ENCODE measurements around the gene THBS2.

The THBS2 gene

DNA sequence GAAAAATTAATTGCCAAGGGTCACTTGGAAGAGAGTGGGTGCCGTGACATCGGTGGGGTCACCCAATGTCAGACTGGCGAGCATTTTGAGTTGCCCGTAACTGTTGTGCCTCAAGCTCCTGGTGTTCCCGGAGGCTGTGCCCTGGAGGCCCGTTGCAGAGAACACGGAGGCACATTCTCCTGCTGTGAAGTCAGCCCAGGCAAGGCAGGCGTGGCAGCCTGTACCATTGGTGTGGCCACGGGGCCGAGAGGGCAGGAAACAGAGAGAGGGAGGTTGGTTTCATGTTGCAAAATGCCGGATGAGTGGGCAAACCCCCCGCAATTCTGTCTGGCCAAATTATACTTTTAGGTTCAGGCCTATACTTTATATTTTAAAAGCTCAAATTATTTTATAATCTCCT is 81.2 kb downstream of the THBS2 start:
- H3K4me3 ChIP-seq (ENCODE audit: low read depth, low read length), result no peak overlapping the region
- TF ChIP-seq, protein P1, sequence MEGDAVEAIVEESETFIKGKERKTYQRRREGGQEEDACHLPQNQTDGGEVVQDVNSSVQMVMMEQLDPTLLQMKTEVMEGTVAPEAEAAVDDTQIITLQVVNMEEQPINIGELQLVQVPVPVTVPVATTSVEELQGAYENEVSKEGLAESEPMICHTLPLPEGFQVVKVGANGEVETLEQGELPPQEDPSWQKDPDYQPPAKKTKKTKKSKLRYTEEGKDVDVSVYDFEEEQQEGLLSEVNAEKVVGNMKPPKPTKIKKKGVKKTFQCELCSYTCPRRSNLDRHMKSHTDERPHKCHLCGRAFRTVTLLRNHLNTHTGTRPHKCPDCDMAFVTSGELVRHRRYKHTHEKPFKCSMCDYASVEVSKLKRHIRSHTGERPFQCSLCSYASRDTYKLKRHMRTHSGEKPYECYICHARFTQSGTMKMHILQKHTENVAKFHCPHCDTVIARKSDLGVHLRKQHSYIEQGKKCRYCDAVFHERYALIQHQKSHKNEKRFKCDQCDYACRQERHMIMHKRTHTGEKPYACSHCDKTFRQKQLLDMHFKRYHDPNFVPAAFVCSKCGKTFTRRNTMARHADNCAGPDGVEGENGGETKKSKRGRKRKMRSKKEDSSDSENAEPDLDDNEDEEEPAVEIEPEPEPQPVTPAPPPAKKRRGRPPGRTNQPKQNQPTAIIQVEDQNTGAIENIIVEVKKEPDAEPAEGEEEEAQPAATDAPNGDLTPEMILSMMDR (IDR thresholded peaks at IDR 0.05; ENCODE audit: low read depth, low read length, missing control alignments), result no peak
- DNase-seq (ENCODE audit: low read depth), result no peak
- in situ Hi-C loops (cut with HindIII; ENCODE audit: low sequenced_read_pairs), result no loop called here

DNA sequence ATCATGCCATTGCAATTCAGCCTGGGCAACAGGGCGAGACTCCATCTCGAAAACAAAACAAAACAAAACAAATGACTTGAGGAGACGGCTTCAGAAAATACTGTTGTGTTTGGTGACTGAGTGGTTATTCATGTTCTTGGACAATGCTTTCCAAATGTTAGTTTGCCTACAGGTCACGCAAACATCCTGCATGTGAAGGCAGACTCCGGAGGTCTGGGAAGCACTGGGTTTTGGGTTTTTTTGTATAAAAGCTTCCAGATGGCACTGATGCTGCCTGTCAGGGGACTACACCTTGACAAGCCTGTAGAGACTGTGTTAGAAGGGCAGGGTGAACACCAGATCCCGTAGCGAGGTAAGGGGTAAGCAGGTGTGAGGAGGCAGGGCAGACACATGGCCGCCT is 81.7 kb downstream of the THBS2 start:
- TF ChIP-seq, protein P1 (IDR thresholded peaks at IDR 0.05; ENCODE audit: low read depth, low read length, missing control alignments), result no peak
- no peak overlapping the region for H3K4me3 ChIP-seq (ENCODE audit: low read depth, low read length)
- DNase-seq (ENCODE audit: low read depth), result no peak
- in situ Hi-C loops (cut with HindIII; ENCODE audit: low sequenced_read_pairs), result no loop called here

DNA sequence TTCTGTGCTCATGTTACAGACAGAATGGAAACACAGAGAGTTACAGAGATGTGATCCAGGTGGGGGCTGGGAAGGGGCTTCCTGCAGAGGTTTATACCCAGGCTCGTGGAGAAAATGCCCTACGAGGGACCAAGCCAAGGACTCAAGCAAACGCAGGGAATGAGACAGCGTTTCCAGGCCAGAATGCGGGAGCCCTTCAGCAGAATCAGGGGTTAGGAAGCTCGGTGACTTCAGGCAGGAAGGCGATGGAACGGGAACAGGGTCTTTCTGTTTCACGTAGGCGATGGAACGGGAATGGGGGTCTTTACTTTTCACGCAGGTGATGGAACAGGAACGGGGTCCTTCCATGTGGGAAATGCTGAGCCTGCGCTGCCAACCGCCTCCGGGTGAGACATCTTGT is 82.6 kb downstream of the THBS2 start:
- no peak for DNase-seq (ENCODE audit: low read depth)
- TF ChIP-seq, protein P1 (IDR thresholded peaks at IDR 0.05; ENCODE audit: low read depth, low read length, missing control alignments), result no peak
- no peak overlapping the region for H3K4me3 ChIP-seq (ENCODE audit: low read depth, low read length)
- in situ Hi-C loops (cut with HindIII; ENCODE audit: low sequenced_read_pairs), result no loop called here

DNA sequence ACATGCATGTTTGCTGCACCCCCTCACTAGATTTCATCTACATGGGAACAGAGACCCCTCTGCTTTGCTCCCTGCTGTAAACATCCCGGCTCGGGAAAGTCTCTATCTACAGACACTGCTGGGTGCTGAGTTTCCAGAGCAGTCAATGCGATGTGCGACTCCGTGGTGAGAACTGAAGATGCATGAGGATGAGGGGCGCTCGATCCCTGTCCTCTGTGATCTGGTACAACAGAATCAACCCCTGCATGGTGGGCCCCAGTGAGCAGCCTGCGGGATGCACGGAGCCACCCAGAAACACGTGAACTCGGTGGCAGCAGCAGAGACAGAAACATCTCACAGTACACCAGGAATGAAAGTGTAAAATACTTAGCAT is 83.1 kb downstream of the THBS2 start:
- in situ Hi-C loops (cut with HindIII; ENCODE audit: low sequenced_read_pairs), result no loop called here
- no peak for DNase-seq (ENCODE audit: low read depth)
- no peak overlapping the region for H3K4me3 ChIP-seq (ENCODE audit: low read depth, low read length)
- TF ChIP-seq, protein P1 (IDR thresholded peaks at IDR 0.05; ENCODE audit: low read depth, low read length, missing control alignments), result no peak

DNA sequence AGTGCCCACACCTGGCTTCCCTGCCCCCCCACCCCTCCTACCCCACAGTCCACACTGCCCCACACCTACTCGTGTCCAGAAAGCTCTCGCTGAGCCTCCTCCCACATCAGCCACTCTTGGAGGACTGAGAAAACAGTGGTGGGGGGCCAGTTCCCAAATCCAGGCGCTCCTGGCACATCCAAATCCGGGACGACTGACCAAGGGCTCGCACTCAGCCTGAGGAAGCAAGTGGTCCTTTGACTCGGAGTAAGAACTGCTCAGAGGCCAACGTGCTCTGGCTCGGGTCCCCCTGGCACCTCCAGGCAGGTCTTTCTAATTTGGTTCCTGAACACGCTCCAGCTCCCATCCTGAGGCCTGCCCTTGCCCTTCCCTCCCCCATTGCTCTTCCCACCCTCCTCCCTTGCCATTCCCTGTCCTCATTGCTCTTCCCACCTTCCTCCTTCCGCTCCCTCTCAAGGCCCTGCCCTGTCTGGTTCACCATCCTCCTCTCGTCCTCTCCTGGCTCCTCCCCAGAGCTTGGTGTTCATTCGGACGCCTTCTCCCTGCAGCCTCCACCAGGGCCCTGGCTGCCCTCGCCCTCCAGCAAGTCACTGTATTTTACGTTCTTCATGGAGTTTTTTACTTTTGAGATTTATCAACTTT is 83.6 kb downstream of the THBS2 start:
- TF ChIP-seq, protein P1 (IDR thresholded peaks at IDR 0.05; ENCODE audit: low read depth, low read length, missing control alignments), result no peak
- no peak for DNase-seq (ENCODE audit: low read depth)
- H3K4me3 ChIP-seq (ENCODE audit: low read depth, low read length), result no peak overlapping the region
- in situ Hi-C loops (cut with HindIII; ENCODE audit: low sequenced_read_pairs), result no loop called here

DNA sequence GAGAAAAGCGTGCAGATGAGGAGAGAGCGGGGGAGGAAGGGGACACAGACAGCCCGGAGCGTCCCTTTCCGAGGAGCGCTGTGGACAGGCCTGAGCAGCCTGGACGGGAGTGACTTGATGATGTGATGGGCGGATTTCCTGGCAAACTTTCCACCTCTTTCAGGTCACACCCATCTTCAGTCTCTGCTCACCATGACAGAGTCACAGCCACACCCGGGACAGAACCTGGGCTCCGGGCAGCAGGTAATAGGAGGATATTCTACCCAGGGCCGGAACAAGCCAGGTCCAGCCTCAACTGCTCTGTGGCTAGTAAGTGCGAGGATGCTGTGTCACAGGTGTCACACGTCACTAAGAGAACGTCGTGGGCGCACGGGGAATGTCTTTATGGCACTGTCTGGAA is 84.3 kb downstream of the THBS2 start:
- TF ChIP-seq, protein P1 (IDR thresholded peaks at IDR 0.05; ENCODE audit: low read depth, low read length, missing control alignments), result no peak
- H3K4me3 ChIP-seq (ENCODE audit: low read depth, low read length), result no peak overlapping the region
- DNase-seq (ENCODE audit: low read depth), result no peak
- in situ Hi-C loops (cut with HindIII; ENCODE audit: low sequenced_read_pairs), result no loop called here

Measured in astrocyte of the cerebellum (primary cell).